ENCODE data around the gene EPC2.

- TF ChIP-seq CTCF (IDR thresholded peaks at IDR 0.05) (no peak), POLR2AphosphoS5 (IDR thresholded peaks at IDR 0.05; ENCODE audit: low read depth, low read length) (no peak)
Observed at GRCh38 chr2:148742373-148742772, 97.8 kb downstream of the EPC2 start.
